GM12878 (cell line): ENCODE data around the gene RELT. TPM values are rescaled to one million over a fixed set of nuclear protein-coding genes. Genes with fewer than 3 reads are reported as not detected.

Experiments used
- ATAC-seq: fragments of 200-7000 bp; cut with Tn5 transposase; 3 replicates; pipeline ENCODE4 v1.9.1; 2020; ENCODE audit warnings: mild to moderate bottlenecking, moderate library complexity
- BruUV-seq: library from RNA; stranded (reverse); fragments of 400-500 nt; replicated peaks from 2 replicates; lab custom pipeline; 2021; lab: Mats Ljungman, UMichigan
- CTCF ChIA-PET: fragments of 300-600 bp; sonication (Branson Sonifier 250); formaldehyde crosslinking; extraction: SDS; loops from one replicate; lab custom pipeline; 2021; ENCODE audit warnings: inconsistent platforms; lab: Yijun Ruan, JAX
- POLR2A ChIA-PET: fragments of 350-600 bp; formaldehyde crosslinking; extraction: SDS; loops from one replicate; lab custom pipeline; 2021; ENCODE audit warnings: inconsistent platforms; lab: Charles Lee
- RAD21 ChIA-PET: fragments of 300-600 bp; sonication (Branson Sonifier 250); formaldehyde crosslinking; loops from one replicate; lab custom pipeline; 2023; ENCODE audit warnings: antibody characterized with exemption; ENCODE audit not compliant: unreplicated experiment; lab: Charles Lee
- SMC1A ChIA-PET: fragments of 300-600 bp; sonication (Branson Sonifier 250); formaldehyde crosslinking; loops from one replicate; lab custom pipeline; 2023; ENCODE audit not compliant: unreplicated experiment, uncharacterized antibody; lab: Charles Lee
- DNase-seq: peaks from one replicate; pipeline ENCODE4 v3.0.0-alpha.2; 2011; ENCODE audit warnings: low read depth, low spot score
- FAIRE-seq: peaks from 3 replicates; lab custom pipeline; 2011; peaks lifted over from hg19 to GRCh38; lab: Jason Lieb, UNC
- H2AFZ ChIP-seq: 2 replicates; pipeline ENCODE4 v1.6.0; 2011; ENCODE audit warnings: low read depth, low read length, control low read depth; ENCODE audit not compliant: control insufficient read depth
- H3K27ac ChIP-seq: 2 replicates; pipeline ENCODE4 v1.5.1; 2011; ENCODE audit warnings: control low read depth; ENCODE audit not compliant: control insufficient read depth, insufficient read depth
- H3K27me3 ChIP-seq, 2 experiments: replicated peaks in 1 of 2; 2 replicates each; pipeline versions ENCODE4 v1.6.0 to v1.6.1; 2011; ENCODE audit warnings: low read length in 1 of 2; ENCODE audit not compliant: control insufficient read depth in 2 of 2, insufficient read depth in 2 of 2
- H3K36me3 ChIP-seq, 2 experiments: 2 replicates each; pipeline ENCODE4 v1.5.1; 2011; ENCODE audit warnings: low read length in 1 of 2; ENCODE audit not compliant: control insufficient read depth in 2 of 2, insufficient read depth in 2 of 2
- H3K4me1 ChIP-seq: 2 replicates; pipeline ENCODE4 v1.6.1; 2011; ENCODE audit warnings: mild to moderate bottlenecking, low read length, moderate library complexity, mixed read lengths; ENCODE audit not compliant: control insufficient read depth, insufficient read depth
- H3K4me2 ChIP-seq: 2 replicates; pipeline ENCODE4 v1.6.0; 2011; ENCODE audit warnings: control low read depth; ENCODE audit not compliant: control insufficient read depth, insufficient read depth
- H3K4me3 ChIP-seq: fragments of 200-600 bp; sonication (generic); 2 replicates; pipeline ENCODE4 v1.5.1; 2016
- H3K79me2 ChIP-seq: 2 replicates; pipeline ENCODE4 v1.6.0; 2011; ENCODE audit warnings: low read length; ENCODE audit not compliant: control insufficient read depth, insufficient read depth
- H3K9ac ChIP-seq: 2 replicates; pipeline ENCODE4 v1.8.0; 2011; ENCODE audit warnings: low read length, control low read depth, mixed read lengths; ENCODE audit not compliant: control insufficient read depth, insufficient read depth
- H3K9me3 ChIP-seq: replicated peaks from 3 replicates; pipeline ENCODE4 v1.5.1; 2011; ENCODE audit warnings: mild to moderate bottlenecking, low read length; ENCODE audit not compliant: control insufficient read depth, insufficient read depth
- H4K20me1 ChIP-seq: 2 replicates; pipeline ENCODE4 v1.6.0; 2011; ENCODE audit not compliant: control insufficient read depth, insufficient read depth
- CTCF ChIP-seq, 3 experiments: IDR thresholded peaks in 2 of 3; conservative IDR thresholded peaks in 1 of 3; 2 replicates each; pipeline ENCODE4 v1.5.1; 2011; ENCODE audit warnings: low read depth in 3 of 3, low read length in 3 of 3, mild to moderate bottlenecking in 3 of 3, control low read depth in 2 of 3, moderate library complexity in 2 of 3, inconsistent platforms in 1 of 3, mixed read lengths in 1 of 3; ENCODE audit not compliant: control insufficient read depth in 2 of 3, insufficient read depth in 1 of 3; ENCODE audit errors: extremely low read depth in 1 of 3
- E2F8 ChIP-seq: fragments of 450-650 bp; IDR thresholded peaks from 2 replicates; pipeline ENCODE4 v1.6.1; 2018; ENCODE audit warnings: mild to moderate bottlenecking, low read depth, moderate library complexity; ENCODE audit not compliant: partially characterized antibody
- KAT2A ChIP-seq: conservative IDR thresholded peaks from 2 replicates; pipeline ENCODE4 v1.6.1; 2011; ENCODE audit warnings: low read depth, low read length; ENCODE audit not compliant: control insufficient read depth
- MEF2B ChIP-seq: fragments of 450-650 bp; IDR thresholded peaks from 2 replicates; pipeline ENCODE4 v1.6.1; 2018; ENCODE audit warnings: mild to moderate bottlenecking, moderate library complexity; ENCODE audit not compliant: partially characterized antibody, poor library complexity, severe bottlenecking
- MLLT1 ChIP-seq: fragments of 450-650 bp; IDR thresholded peaks from 2 replicates; pipeline ENCODE4 v1.6.1; 2016; ENCODE audit warnings: mild to moderate bottlenecking
- SMAD5 ChIP-seq: IDR thresholded peaks from 2 replicates; pipeline ENCODE4 v1.6.1; 2016; ENCODE audit warnings: antibody characterized with exemption, low read depth
- TARDBP ChIP-seq: IDR thresholded peaks from 2 replicates; pipeline ENCODE4 v1.6.1; 2016; ENCODE audit warnings: borderline replicate concordance
- WGBS: methylation state at CpG from one replicate; pipeline ENCODE4 v1.1.6; 2016; ENCODE audit warnings: low lambda C conversion rate; ENCODE audit not compliant: insufficient replicate concordance, insufficient coverage; ENCODE audit errors: missing lambda C conversion rate; 5-methylcytosine and 5-hydroxymethylcytosine counted together
- in situ Hi-C: fragments of 300-500 bp; cut with MboI; formaldehyde crosslinking; loops from 9 replicates; pipeline ENCODE4 v1.14.3; 2018; ENCODE audit warnings: mixed read lengths
- intact Hi-C: fragments of 100-400 bp; cut with micrococcal nuclease; formaldehyde crosslinking; loops from one replicate; pipeline ENCODE4 v1.14.2; 2022; ENCODE audit not compliant: unreplicated experiment
- polyA plus RNA-seq, 11 experiments: library from polyadenylated mRNA; depleted of rRNA in 4 of 11; unstranded in 6 of 11; stranded (reverse) in 5 of 11; fragments of >200 nt; fragmentation: Nextera tagmentation in 4 of 11; fragmentation: Illumina TruSeq in 1 of 11; extraction: Ambion mirVana in 4 of 11; extraction: Trizol in 1 of 11; gene quantifications; 1 replicate in 1 of 11; 2 replicates in 10 of 11; pipeline versions ENCODE4 v1.2.1 to v1.2.3, GENCODE V29; 2011 to 2016; ENCODE audit warnings: inconsistent platforms in 2 of 11, missing spikeins in 2 of 11, low read depth in 1 of 11
- total RNA-seq, 4 experiments: library from RNA; depleted of rRNA in 3 of 4; stranded (reverse); fragments of >200 nt in 3 of 4; fragmentation: Illumina TruSeq in 1 of 4; extraction: Trizol in 1 of 4; gene quantifications; 2 replicates each; pipeline versions ENCODE4 v1.2.1 to v1.2.3, GENCODE V29; 2013 to 2021
- TF ChIP-seq, protein P1 (sequence below): IDR thresholded peaks from 2 replicates; pipeline ENCODE4 v1.6.1; 2011; ENCODE audit warnings: borderline replicate concordance, low read depth, mild to moderate bottlenecking, moderate library complexity, mixed read lengths, low read length; ENCODE audit not compliant: insufficient read depth; ENCODE audit errors: extremely low read length
- TF ChIP-seq, protein P2 (sequence below): fragments of 450-650 bp; IDR thresholded peaks from 2 replicates; pipeline ENCODE4 v1.6.1; 2017; ENCODE audit warnings: mild to moderate bottlenecking, moderate library complexity

The RELT gene
- total and polyA plus RNA-seq, 10 of the 15 experiments (the other 5 are each of a cell fraction or from before 2014, with no cell fraction given) = 1.2 to 28.5 (median 10.8) TPM

DNA sequence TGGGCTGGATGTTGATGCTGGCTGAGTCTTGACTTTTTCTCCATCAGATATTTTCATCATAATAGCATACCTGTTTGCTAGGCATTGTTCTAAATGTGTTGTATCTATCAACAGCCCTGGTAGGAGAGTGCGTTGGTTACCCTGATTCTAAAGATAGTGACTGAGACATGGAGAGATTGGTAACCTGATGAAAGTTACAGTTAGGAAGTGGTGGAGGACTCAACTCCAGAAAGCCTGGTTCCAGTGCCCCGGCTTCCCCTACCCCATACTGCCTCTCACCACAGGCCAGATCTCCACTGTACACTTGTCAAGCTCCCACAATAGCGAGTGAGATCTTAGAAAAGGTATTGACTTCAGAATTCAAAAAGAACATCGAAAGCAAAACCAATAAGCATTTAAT lies 22.8 kb upstream of the RELT start:
- in situ Hi-C loops = loop anchor here (5.0 kb wide), 1 partner anchor 309 kb away; no protein-coding TSS in a partner anchor
- H4K20me1 ChIP-seq = no peaks in the 10 kb centered on the region
- H3K4me2 ChIP-seq = no peak overlapping the region
- ATAC-seq (no peak), DNase-seq (no peak), FAIRE-seq (no peak)
- no peak overlapping the region for H3K4me3 ChIP-seq
- no peak overlapping the region for H3K9ac ChIP-seq
- no peaks in the 10 kb centered on the region for H3K9me3 ChIP-seq
- RAD21 ChIA-PET = no interaction called here
- SMC1A ChIA-PET = interaction anchor here (3.0 kb wide), 1 partner anchor 40 kb away, joined by 44 read pairs; no protein-coding TSS in a partner anchor
- no peak overlapping the region for H3K27ac ChIP-seq
- H2AFZ ChIP-seq = no peak overlapping the region
- POLR2A ChIA-PET = no interaction called here
- intact Hi-C loops = no loop called here
- H3K79me2 ChIP-seq = no peaks in the 10 kb centered on the region
- TF ChIP-seq, protein P1, sequence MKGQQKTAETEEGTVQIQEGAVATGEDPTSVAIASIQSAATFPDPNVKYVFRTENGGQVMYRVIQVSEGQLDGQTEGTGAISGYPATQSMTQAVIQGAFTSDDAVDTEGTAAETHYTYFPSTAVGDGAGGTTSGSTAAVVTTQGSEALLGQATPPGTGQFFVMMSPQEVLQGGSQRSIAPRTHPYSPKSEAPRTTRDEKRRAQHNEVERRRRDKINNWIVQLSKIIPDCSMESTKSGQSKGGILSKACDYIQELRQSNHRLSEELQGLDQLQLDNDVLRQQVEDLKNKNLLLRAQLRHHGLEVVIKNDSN = no peak
- no peak for TF ChIP-seq MEF2B
- TF ChIP-seq CTCF (IDR thresholded peaks at IDR 0.05 in 2 of 3, conservative IDR thresholded peaks at IDR 0.05 in 1 of 3; ENCODE audit: control insufficient read depth in 2 of 3, extremely low read depth in 1 of 3, insufficient read depth in 1 of 3, low read depth in 3 of 3, low read length in 3 of 3) = no peak
- TF ChIP-seq TARDBP = no peak
- no peak for TF ChIP-seq E2F8
- TF ChIP-seq MLLT1 = no peak
- no peak for TF ChIP-seq KAT2A
- no peak for TF ChIP-seq SMAD5
- TF ChIP-seq, protein P2, sequence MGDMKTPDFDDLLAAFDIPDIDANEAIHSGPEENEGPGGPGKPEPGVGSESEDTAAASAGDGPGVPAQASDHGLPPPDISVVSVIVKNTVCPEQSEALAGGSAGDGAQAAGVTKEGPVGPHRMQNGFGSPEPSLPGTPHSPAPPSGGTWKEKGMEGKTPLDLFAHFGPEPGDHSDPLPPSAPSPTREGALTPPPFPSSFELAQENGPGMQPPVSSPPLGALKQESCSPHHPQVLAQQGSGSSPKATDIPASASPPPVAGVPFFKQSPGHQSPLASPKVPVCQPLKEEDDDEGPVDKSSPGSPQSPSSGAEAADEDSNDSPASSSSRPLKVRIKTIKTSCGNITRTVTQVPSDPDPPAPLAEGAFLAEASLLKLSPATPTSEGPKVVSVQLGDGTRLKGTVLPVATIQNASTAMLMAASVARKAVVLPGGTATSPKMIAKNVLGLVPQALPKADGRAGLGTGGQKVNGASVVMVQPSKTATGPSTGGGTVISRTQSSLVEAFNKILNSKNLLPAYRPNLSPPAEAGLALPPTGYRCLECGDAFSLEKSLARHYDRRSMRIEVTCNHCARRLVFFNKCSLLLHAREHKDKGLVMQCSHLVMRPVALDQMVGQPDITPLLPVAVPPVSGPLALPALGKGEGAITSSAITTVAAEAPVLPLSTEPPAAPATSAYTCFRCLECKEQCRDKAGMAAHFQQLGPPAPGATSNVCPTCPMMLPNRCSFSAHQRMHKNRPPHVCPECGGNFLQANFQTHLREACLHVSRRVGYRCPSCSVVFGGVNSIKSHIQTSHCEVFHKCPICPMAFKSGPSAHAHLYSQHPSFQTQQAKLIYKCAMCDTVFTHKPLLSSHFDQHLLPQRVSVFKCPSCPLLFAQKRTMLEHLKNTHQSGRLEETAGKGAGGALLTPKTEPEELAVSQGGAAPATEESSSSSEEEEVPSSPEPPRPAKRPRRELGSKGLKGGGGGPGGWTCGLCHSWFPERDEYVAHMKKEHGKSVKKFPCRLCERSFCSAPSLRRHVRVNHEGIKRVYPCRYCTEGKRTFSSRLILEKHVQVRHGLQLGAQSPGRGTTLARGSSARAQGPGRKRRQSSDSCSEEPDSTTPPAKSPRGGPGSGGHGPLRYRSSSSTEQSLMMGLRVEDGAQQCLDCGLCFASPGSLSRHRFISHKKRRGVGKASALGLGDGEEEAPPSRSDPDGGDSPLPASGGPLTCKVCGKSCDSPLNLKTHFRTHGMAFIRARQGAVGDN = no peak
- WGBS = 50% methylated on average over 4 of the region's 4 CpGs
- CTCF ChIA-PET = interaction anchor here (1.8 to 15.3 kb wide), 3 partner anchors 38 to 308 kb away, joined by 14 to 400 read pairs (median 147); partner anchors contain the start of gene ARHGEF17
- H3K4me1 ChIP-seq = no peaks in the 10 kb centered on the region
- H3K36me3 ChIP-seq = peaks cover 0 to 3% of the 10 kb centered on the region in 2 experiments; a peak in 2 of 4 replicates
- H3K27me3 ChIP-seq = no peaks in the 10 kb centered on the region
- BruUV-seq = no TSS peak
